ENCODE results near the gene GREB1L.

DNA sequence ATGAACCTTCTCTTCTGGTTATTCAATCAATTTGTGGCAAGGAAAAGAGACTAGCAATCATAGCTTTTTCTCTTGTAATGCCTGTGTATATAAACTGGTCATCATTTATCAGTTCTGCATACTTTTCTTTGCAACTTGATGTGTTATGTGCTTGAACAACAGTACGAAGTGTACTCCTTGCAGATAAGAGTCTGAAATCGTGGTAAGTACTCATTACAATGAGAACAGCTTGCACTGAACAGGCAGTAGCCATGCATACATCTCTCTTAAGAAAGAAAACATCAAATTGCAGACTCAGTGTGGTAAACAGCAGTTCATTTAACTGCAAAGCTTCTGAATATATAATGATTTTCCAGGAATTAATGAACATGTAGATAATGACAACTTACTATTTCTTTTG, 64.3 kb downstream of the GREB1L start:
- TF ChIP-seq CTCF (IDR thresholded peaks at IDR 0.05) (no peak), POLR2A (IDR thresholded peaks at IDR 0.05) (no peak)

Measured in adrenal gland (tissue), 5 donors.